ENCODE measurements around the gene ADAMTS17.
"Not testable (repeated sequence)": the region's sequence is repeated elsewhere in the genome, so short reads cannot be mapped to it uniquely, and the experiment has no call there.

The ADAMTS17 gene

GRCh38 chr15:100339999-100340398 is 1.8 kb downstream of the ADAMTS17 start:
- no peak for DNase-seq

- DNase-seq, result not testable (repeated sequence)
Measured at GRCh38 chr15:100339451-100339850, 2.3 kb downstream of the ADAMTS17 start.

- DNase-seq, result peak; percentile 74
Measured at GRCh38 chr15:100338971-100339444, 2.8 kb downstream of the ADAMTS17 start.

GRCh38 chr15:100338247-100338646 is 3.5 kb downstream of the ADAMTS17 start:
- DNase-seq, result no peak

- no peak for DNase-seq
Measured at GRCh38 chr15:100337096-100338044, 4.4 kb downstream of the ADAMTS17 start.

- no peak for DNase-seq
Measured at GRCh38 chr15:100336061-100336460, 5.7 kb downstream of the ADAMTS17 start.

- no peak for DNase-seq
Measured at GRCh38 chr15:100335335-100335999, 6.3 kb downstream of the ADAMTS17 start.

- DNase-seq, result no peak
Measured at GRCh38 chr15:100334905-100335304, 6.9 kb downstream of the ADAMTS17 start.

GRCh38 chr15:100334456-100334855 is 7.3 kb downstream of the ADAMTS17 start:
- no peak for DNase-seq

GRCh38 chr15:100334015-100334414 is 7.8 kb downstream of the ADAMTS17 start:
- no peak for DNase-seq

GRCh38 chr15:100333236-100333635 is 8.5 kb downstream of the ADAMTS17 start:
- no peak for DNase-seq

- DNase-seq, result no peak
Measured at GRCh38 chr15:100332721-100333120, 9.1 kb downstream of the ADAMTS17 start.

- DNase-seq, result no peak
Measured at GRCh38 chr15:100332231-100332630, 9.5 kb downstream of the ADAMTS17 start.

GRCh38 chr15:100330629-100331215 is 11.1 kb downstream of the ADAMTS17 start:
- no peak for DNase-seq

GRCh38 chr15:100330221-100330620 is 11.6 kb downstream of the ADAMTS17 start:
- no peak for DNase-seq

GRCh38 chr15:100328796-100329195 is 13.0 kb downstream of the ADAMTS17 start:
- DNase-seq, result peak; percentile 64

GRCh38 chr15:100318880-100319279 is 22.9 kb downstream of the ADAMTS17 start:
- DNase-seq, result no peak

- DNase-seq, result no peak
Measured at GRCh38 chr15:100314809-100315400, 26.9 kb downstream of the ADAMTS17 start.

GRCh38 chr15:100311833-100312476 is 29.8 kb downstream of the ADAMTS17 start:
- peak; percentile 18 for DNase-seq

- DNase-seq, result no peak
Measured at GRCh38 chr15:100311154-100311625, 30.6 kb downstream of the ADAMTS17 start.

- no peak for DNase-seq
Measured at GRCh38 chr15:100310513-100311153, 31.1 kb downstream of the ADAMTS17 start.

GRCh38 chr15:100310041-100310405 is 31.8 kb downstream of the ADAMTS17 start:
- no peak for DNase-seq

All from COR-L47 (cell line).